Neural cell (in vitro differentiated cells): ENCODE results near the gene ATF7IP2. TPM values are rescaled to one million over a fixed set of nuclear protein-coding genes. Genes with fewer than 3 reads are reported as not detected.

Experiments
- H2AFZ ChIP-seq: fragments of 200-600, 300-800 bp; sonication (generic), shearing (Covaris generic); 2 replicates; pipeline ENCODE4 v1.6.0; 2014; ENCODE audit warnings: low read depth, mild to moderate bottlenecking, antibody characterized with exemption, low read length, moderate library complexity
- H3F3A ChIP-seq: fragments of 200-600 bp; shearing (Covaris generic); 2 replicates; pipeline ENCODE4 v1.6.1; 2016; ENCODE audit warnings: mild to moderate bottlenecking, moderate library complexity, mixed read lengths, antibody characterized with exemption, low read length; ENCODE audit not compliant: insufficient read depth, poor library complexity, severe bottlenecking
- H3K27ac ChIP-seq: fragments of 200-600, 300-800 bp; sonication (generic), shearing (Covaris generic); 2 replicates; pipeline ENCODE4 v1.5.1; 2014; ENCODE audit warnings: mild to moderate bottlenecking, low read length, moderate library complexity
- H3K27me3 ChIP-seq: fragments of 300-800, 200-600 bp; sonication (generic), shearing (Covaris generic); 2 replicates; pipeline ENCODE4 v1.6.0; 2014; ENCODE audit warnings: mild to moderate bottlenecking, low read depth, low read length, moderate library complexity; ENCODE audit not compliant: insufficient read depth
- H3K36me3 ChIP-seq: fragments of 300-800, 200-600 bp; sonication (generic), shearing (Covaris generic); 2 replicates; pipeline ENCODE4 v1.5.1; 2014; ENCODE audit warnings: mild to moderate bottlenecking, antibody characterized with exemption, low read length, moderate library complexity; ENCODE audit not compliant: insufficient read depth
- H3K4me2 ChIP-seq: fragments of 300-800, 200-600 bp; sonication (generic), shearing (Covaris generic); 2 replicates; pipeline ENCODE4 v1.6.0; 2014; ENCODE audit warnings: mild to moderate bottlenecking, low read length
- H3K4me3 ChIP-seq: fragments of 300-800, 200-600 bp; sonication (generic), shearing (Covaris generic); 2 replicates; pipeline ENCODE4 v1.5.1; 2014; ENCODE audit warnings: mild to moderate bottlenecking, low read length, moderate library complexity
- H3K79me2 ChIP-seq: fragments of 200-600 bp; shearing (Covaris generic); replicated peaks from 2 replicates; pipeline ENCODE4 v1.6.0; 2014; ENCODE audit warnings: mild to moderate bottlenecking, low read length, moderate library complexity; ENCODE audit not compliant: insufficient read depth
- H3K9ac ChIP-seq: fragments of 300-800, 200-600 bp; sonication (generic), shearing (Covaris generic); 2 replicates; pipeline ENCODE4 v1.6.1; 2016; ENCODE audit warnings: mild to moderate bottlenecking, low read length, mixed read lengths
- H3K9me2 ChIP-seq: fragments of 200-600 bp; shearing (Covaris generic); 2 replicates; pipeline ENCODE4 v1.6.1; 2016; ENCODE audit warnings: mild to moderate bottlenecking, low read length, mixed read lengths; ENCODE audit not compliant: insufficient read depth
- H3K9me3 ChIP-seq: fragments of 200-600, 300-800 bp; sonication (generic), shearing (Covaris generic); 2 replicates; pipeline ENCODE4 v1.6.1; 2016; ENCODE audit warnings: mild to moderate bottlenecking, mixed run types, low read length, moderate library complexity, mixed read lengths
- H4K20me1 ChIP-seq: fragments of 200-600 bp; shearing (Covaris generic); 2 replicates; pipeline ENCODE4 v1.6.1; 2016; ENCODE audit warnings: mild to moderate bottlenecking, mixed run types; ENCODE audit not compliant: insufficient read depth
- CTCF ChIP-seq: fragments of 450-650 bp; IDR thresholded peaks from 2 replicates; pipeline ENCODE4 v1.5.1; 2014; ENCODE audit warnings: antibody characterized with exemption, mild to moderate bottlenecking, moderate library complexity; ENCODE audit not compliant: poor library complexity, severe bottlenecking
- EP300 ChIP-seq: fragments of 450-650 bp; conservative IDR thresholded peaks from 2 replicates; pipeline ENCODE4 v1.6.1; 2014; ENCODE audit warnings: antibody characterized with exemption, mild to moderate bottlenecking, moderate library complexity; ENCODE audit not compliant: poor library complexity, severe bottlenecking
- EZH2 ChIP-seq: fragments of 200-600, 300-800 bp; shearing (Covaris generic), sonication (generic); IDR thresholded peaks from 2 replicates; pipeline ENCODE4 v1.6.1; 2014; ENCODE audit warnings: antibody characterized with exemption, low read length, borderline replicate concordance, mild to moderate bottlenecking; ENCODE audit not compliant: insufficient read depth, poor library complexity, severe bottlenecking
- MXI1 ChIP-seq: fragments of 450-650 bp; conservative IDR thresholded peaks from 2 replicates; pipeline ENCODE4 v1.6.1; 2014; ENCODE audit warnings: antibody characterized with exemption, mild to moderate bottlenecking; ENCODE audit not compliant: poor library complexity, severe bottlenecking
- POLR2AphosphoS5 ChIP-seq: IDR thresholded peaks from 2 replicates; pipeline ENCODE4 v1.6.1; 2012
- RAD21 ChIP-seq: fragments of 450-650 bp; conservative IDR thresholded peaks from 2 replicates; pipeline ENCODE4 v1.6.1; 2014; ENCODE audit warnings: antibody characterized with exemption, mild to moderate bottlenecking, moderate library complexity
- REST ChIP-seq: IDR thresholded peaks from 2 replicates; pipeline ENCODE4 v1.6.1; 2012; ENCODE audit warnings: borderline replicate concordance
- SMC3 ChIP-seq: fragments of 450-650 bp; conservative IDR thresholded peaks from 2 replicates; pipeline ENCODE4 v1.6.1; 2014; ENCODE audit warnings: antibody characterized with exemption, mild to moderate bottlenecking, moderate library complexity; ENCODE audit not compliant: poor library complexity
- TAF1 ChIP-seq: IDR thresholded peaks from 2 replicates; pipeline ENCODE4 v1.6.1; 2012; ENCODE audit warnings: low read depth
- polyA plus RNA-seq: library from polyadenylated mRNA; depleted of rRNA; stranded (reverse); fragments of >200 nt; gene quantifications from 2 replicates; pipeline ENCODE4 v1.2.3, GENCODE V29; 2014

Gene ATF7IP2
- polyA plus RNA-seq, 1 donor from 2014 or later = 20.9 TPM

- Histone ChIP-seq H3K9me3 (no peaks in the 10 kb centered on the region), H4K20me1 (no peaks in the 10 kb centered on the region), H3K27me3 (no peaks in the 10 kb centered on the region), H3K9ac (no peak overlapping the region), H3K79me2 (no peaks in the 10 kb centered on the region), H3K9me2 (no peaks in the 10 kb centered on the region), H3K27ac (no peak overlapping the region), H3K36me3 (no peaks in the 10 kb centered on the region), H3F3A (no peaks in the 10 kb centered on the region), H2AFZ (no peak overlapping the region), H3K4me3 (no peak overlapping the region), H3K4me2 (no peak overlapping the region)
- no peak for TF ChIP-seq EZH2
- TF ChIP-seq CTCF = no peak
Observed at GRCh38 chr16:10494343-10495030, 108.6 kb downstream of the ATF7IP2 start.

GRCh38 chr16:10495031-10495345 is 109.1 kb downstream of the ATF7IP2 start:
- Histone ChIP-seq H3K79me2 (no peaks in the 10 kb centered on the region), H3K9ac (no peak overlapping the region), H3K27me3 (no peaks in the 10 kb centered on the region), H3K27ac (no peak overlapping the region), H2AFZ (no peak overlapping the region), H3K9me2 (no peaks in the 10 kb centered on the region), H3K9me3 (no peaks in the 10 kb centered on the region), H3K4me2 (no peak overlapping the region), H3K4me3 (no peak overlapping the region), H4K20me1 (no peaks in the 10 kb centered on the region), H3K36me3 (no peaks in the 10 kb centered on the region), H3F3A (no peaks in the 10 kb centered on the region)
- no peak for TF ChIP-seq MXI1
- TF ChIP-seq RAD21 = no peak
- TF ChIP-seq EP300 = no peak
- TF ChIP-seq POLR2AphosphoS5 = no peak
- TF ChIP-seq REST = no peak
- TF ChIP-seq CTCF = no peak
- TF ChIP-seq SMC3 = no peak
- no peak for TF ChIP-seq TAF1
- TF ChIP-seq EZH2 = no peak
